H1 (cell line): ENCODE measurements around the gene MAN1C1. TPM values are rescaled to one million over a fixed set of nuclear protein-coding genes. Genes with fewer than 3 reads are reported as not detected.
A peak's percentile ranks its signal among the peaks of the same experiment; 100 is the strongest.

Experiments used
- CTCF ChIA-PET: fragments of 300-600 bp; sonication (Branson Sonifier 250); formaldehyde crosslinking; loops from one replicate; lab custom pipeline; 2021; ENCODE audit not compliant: partially characterized antibody; lab: Charles Lee
- POLR2A ChIA-PET: fragments of 300-600 bp; sonication (Branson Sonifier 250); formaldehyde crosslinking; loops from one replicate; lab custom pipeline; 2021; ENCODE audit warnings: inconsistent platforms; ENCODE audit not compliant: partially characterized antibody; lab: Charles Lee
- DNase-seq, 2 experiments: peaks; one replicate each; pipeline versions ENCODE4 v3.0.0 to v3.0.0-alpha.2; 2010 to 2022; ENCODE audit warnings: low spot score in 2 of 2, low read depth in 1 of 2, mixed read lengths in 1 of 2
- FAIRE-seq: peaks from 2 replicates; lab custom pipeline; 2011; peaks lifted over from hg19 to GRCh38; lab: Jason Lieb, UNC
- H2AFZ ChIP-seq: 2 replicates; pipeline ENCODE4 v1.8.1; 2012; ENCODE audit warnings: low read length, inconsistent platforms
- H2AK5ac ChIP-seq: 2 replicates; pipeline ENCODE4 v1.6.1; 2013; ENCODE audit warnings: low read depth, low read length
- H2BK120ac ChIP-seq: replicated peaks from 2 replicates; pipeline ENCODE3; 2013; ENCODE audit warnings: low read depth, low read length, inconsistent platforms
- H2BK12ac ChIP-seq: 2 replicates; pipeline ENCODE4 v1.6.1; 2013; ENCODE audit warnings: low read depth, low read length
- H2BK15ac ChIP-seq: 2 replicates; pipeline ENCODE4 v1.6.1; 2013; ENCODE audit warnings: low read length
- H2BK20ac ChIP-seq: 2 replicates; pipeline ENCODE4 v1.6.1; 2013; ENCODE audit warnings: low read length
- H2BK5ac ChIP-seq: 2 replicates; pipeline ENCODE4 v1.6.1; 2013; ENCODE audit warnings: low read depth, low read length
- H3K14ac ChIP-seq: 2 replicates; pipeline ENCODE4 v1.6.1; 2013; ENCODE audit warnings: inconsistent platforms; ENCODE audit not compliant: insufficient read length
- H3K18ac ChIP-seq: 2 replicates; pipeline ENCODE4 v1.6.1; 2013; ENCODE audit warnings: low read length; ENCODE audit errors: extremely low read depth
- H3K23ac ChIP-seq: 2 replicates; pipeline ENCODE4 v1.6.1; 2013; ENCODE audit warnings: inconsistent platforms; ENCODE audit not compliant: insufficient read length
- H3K23me2 ChIP-seq: 2 replicates; pipeline ENCODE4 v1.6.1; 2013; ENCODE audit warnings: low read depth, low read length
- H3K27ac ChIP-seq: 2 replicates; pipeline ENCODE4 v1.6.1; 2011; ENCODE audit warnings: low read depth, low read length, inconsistent platforms
- H3K27me3 ChIP-seq, 4 experiments: replicated peaks in 1 of 4; 1 replicate in 1 of 4; 2 replicates in 3 of 4; pipeline versions ENCODE4 v1.6.1 to v1.8.1; 2011 to 2013; ENCODE audit warnings: low read length in 3 of 4, mild to moderate bottlenecking in 3 of 4, inconsistent platforms in 2 of 4, mixed read lengths in 2 of 4, moderate library complexity in 1 of 4; ENCODE audit not compliant: control insufficient read depth in 3 of 4, insufficient read depth in 3 of 4; ENCODE audit errors: extremely low read depth in 1 of 4
- H3K36me3 ChIP-seq, 4 experiments: 2 replicates each; pipeline versions ENCODE4 v1.6.1 to v1.8.1; 2011 to 2013; ENCODE audit warnings: mild to moderate bottlenecking in 4 of 4, low read length in 3 of 4, moderate library complexity in 2 of 4, control low read depth in 1 of 4, inconsistent platforms in 1 of 4; ENCODE audit not compliant: insufficient read depth in 4 of 4, control insufficient read depth in 2 of 4
- H3K4ac ChIP-seq: replicated peaks from 2 replicates; pipeline ENCODE3; 2013; ENCODE audit warnings: low read length, low read depth, mixed read lengths, inconsistent platforms; ENCODE audit not compliant: insufficient read length
- H3K4me1 ChIP-seq, 4 experiments: replicated peaks in 1 of 4; 1 replicate in 1 of 4; 2 replicates in 3 of 4; pipeline versions ENCODE4 v1.6.1 to v1.8.1; 2011 to 2013; ENCODE audit warnings: low read length in 3 of 4, inconsistent platforms in 2 of 4, mixed read lengths in 1 of 4; ENCODE audit not compliant: insufficient read depth in 4 of 4, control insufficient read depth in 3 of 4
- H3K4me2 ChIP-seq, 2 experiments: 2 replicates each; pipeline versions ENCODE4 v1.6.1 to v1.8.1; 2011 to 2013; ENCODE audit warnings: low read depth in 2 of 2, low read length in 2 of 2, control low read depth in 1 of 2, inconsistent platforms in 1 of 2, mild to moderate bottlenecking in 1 of 2; ENCODE audit not compliant: insufficient read depth in 1 of 2
- H3K4me3 ChIP-seq, 4 experiments: fragments of 200-600, 300-600 bp in 1 of 4; sonication (generic), shearing (Covaris generic), sonication (Bioruptor Twin) in 1 of 4; 2 replicates each; pipeline versions ENCODE4 v1.5.1 to v1.8.1; 2011 to 2016; ENCODE audit warnings: low read length in 4 of 4, low read depth in 3 of 4, control low read depth in 2 of 4, inconsistent platforms in 2 of 4, mild to moderate bottlenecking in 2 of 4, mixed read lengths in 1 of 4, moderate library complexity in 1 of 4; ENCODE audit not compliant: insufficient read depth in 2 of 4; ENCODE audit errors: extremely low read depth in 1 of 4
- H3K56ac ChIP-seq: replicated peaks from 2 replicates; pipeline ENCODE3; 2013; ENCODE audit warnings: low read depth, mild to moderate bottlenecking, mixed read lengths, low read length, inconsistent platforms; ENCODE audit not compliant: insufficient read length
- H3K79me1 ChIP-seq: 2 replicates; pipeline ENCODE4 v1.6.1; 2013; ENCODE audit warnings: low read depth, low read length, control low read depth
- H3K79me2 ChIP-seq, 2 experiments: 2 replicates each; pipeline versions ENCODE4 v1.6.1 to v1.8.1; 2012 to 2013; ENCODE audit warnings: low read length in 2 of 2, mild to moderate bottlenecking in 2 of 2, inconsistent platforms in 1 of 2; ENCODE audit not compliant: insufficient read depth in 2 of 2, control insufficient read depth in 1 of 2
- H3K9ac ChIP-seq, 4 experiments: replicated peaks in 1 of 4; 1 replicate in 1 of 4; 2 replicates in 3 of 4; pipeline versions ENCODE4 v1.6.1 to v1.8.1; 2011 to 2013; ENCODE audit warnings: low read depth in 3 of 4, low read length in 3 of 4, control low read depth in 2 of 4, mild to moderate bottlenecking in 2 of 4, moderate library complexity in 2 of 4, inconsistent platforms in 1 of 4; ENCODE audit errors: extremely low read depth in 1 of 4
- H3K9me3 ChIP-seq, 2 experiments: 2 replicates each; pipeline versions ENCODE4 v1.6.1 to v1.8.1; 2012 to 2013; ENCODE audit warnings: mild to moderate bottlenecking in 2 of 2, moderate library complexity in 2 of 2, control low read depth in 1 of 2, inconsistent platforms in 1 of 2, low read depth in 1 of 2, low read length in 1 of 2, mixed read lengths in 1 of 2; ENCODE audit not compliant: insufficient read depth in 2 of 2
- H4K20me1 ChIP-seq, 2 experiments: replicated peaks in 1 of 2; 2 replicates each; pipeline versions ENCODE3 to v1.8.1; 2011 to 2013; ENCODE audit warnings: inconsistent platforms in 2 of 2, low read length in 2 of 2, mild to moderate bottlenecking in 1 of 2; ENCODE audit not compliant: insufficient read depth in 2 of 2, control insufficient read depth in 1 of 2
- H4K5ac ChIP-seq: 2 replicates; pipeline ENCODE4 v1.6.1; 2013; ENCODE audit warnings: low read length, low read depth, mixed read lengths, inconsistent platforms; ENCODE audit not compliant: insufficient read length
- H4K8ac ChIP-seq: 2 replicates; pipeline ENCODE4 v1.8.0; 2013; ENCODE audit warnings: mild to moderate bottlenecking, moderate library complexity, low read length, inconsistent platforms; ENCODE audit not compliant: insufficient read depth; ENCODE audit errors: extremely low read depth
- H4K91ac ChIP-seq: replicated peaks from 2 replicates; pipeline ENCODE3; 2013; ENCODE audit warnings: low read length, mixed read lengths, inconsistent platforms; ENCODE audit not compliant: insufficient read length
- CHD1 ChIP-seq: IDR thresholded peaks from 2 replicates; pipeline ENCODE4 v1.6.1; 2012; ENCODE audit warnings: low read depth, low read length, improper control_type of control experiment
- MAX ChIP-seq: IDR thresholded peaks from 2 replicates; pipeline ENCODE4 v1.6.1; 2012; ENCODE audit warnings: inconsistent platforms
- NANOG ChIP-seq: IDR thresholded peaks from 2 replicates; pipeline ENCODE4 v1.6.1; 2011; ENCODE audit warnings: low read length, low read depth, mild to moderate bottlenecking, inconsistent platforms; ENCODE audit not compliant: insufficient read depth, poor library complexity, severe bottlenecking
- POLR2AphosphoS5 ChIP-seq: IDR thresholded peaks from 2 replicates; pipeline ENCODE4 v1.6.1; 2011; ENCODE audit warnings: low read depth, low read length
- POU5F1 ChIP-seq: IDR thresholded peaks from 2 replicates; pipeline ENCODE4 v1.6.1; 2011; ENCODE audit warnings: low read depth, mild to moderate bottlenecking, low read length, moderate library complexity
- RNF2 ChIP-seq: fragments of 200-900, 300-1000 bp; sonication (generic); IDR thresholded peaks from 2 replicates; pipeline ENCODE4 v1.7.1; 2016; ENCODE audit warnings: borderline replicate concordance, low read depth, mild to moderate bottlenecking, antibody characterized with exemption, low read length; ENCODE audit not compliant: poor library complexity, severe bottlenecking; ENCODE audit errors: missing control alignments
- WGBS, 2 experiments: shearing (Covaris generic) in 1 of 2; methylation state at CpG; one replicate each; pipeline versions ENCODE4 v1.1.6 to v1.1.7; 2013 to 2015; ENCODE audit warnings: low lambda C conversion rate in 2 of 2, mixed read lengths in 2 of 2, inconsistent platforms in 1 of 2, low coverage in 1 of 2, missing lambda C conversion rate in 1 of 2; ENCODE audit not compliant: insufficient replicate concordance in 2 of 2, insufficient coverage in 1 of 2, insufficient read length in 1 of 2; ENCODE audit errors: extremely low coverage in 1 of 2, missing lambda C conversion rate in 1 of 2; 5-methylcytosine and 5-hydroxymethylcytosine counted together
- polyA plus RNA-seq, 7 experiments: library from polyadenylated mRNA; depleted of rRNA in 3 of 7; stranded (reverse) in 5 of 7; unstranded in 2 of 7; fragments of >200 nt in 5 of 7; fragments of 200-250 nt in 2 of 7; gene quantifications; 1 replicate in 5 of 7; 2 replicates in 1 of 7; 4 replicates in 1 of 7; pipeline versions ENCODE4 v1.2.1 to v1.2.3, GENCODE V29; 2011 to 2013; ENCODE audit warnings: missing spikeins in 2 of 7, mixed read lengths in 2 of 7
- total RNA-seq: library from RNA; stranded (reverse); fragmentation: NEBNext Ultra II Directional; extraction: Animal tissue kit (Norgen Biotek cat#: 25700); gene quantifications from 2 replicates; pipeline ENCODE4 v1.2.1, GENCODE V29; 2021

MAN1C1 gene
- total and polyA plus RNA-seq, 2 of the 8 experiments (the other 6 are each of a cell fraction or from before 2014, with no cell fraction given) = 7.8 to 15.2 TPM

- POLR2A ChIA-PET = interaction anchor here (0.9 to 1.9 kb wide), 4 partner anchors 24 to 191 kb away, joined by 3 to 5 read pairs (median 4); partner anchors contain the start of gene SELENON
- no peak overlapping the region for H2BK5ac ChIP-seq
- H3K79me1 ChIP-seq = peaks cover 2% of the 10 kb centered on the region; the same call in 1 of the 2 replicates
- DNase-seq = no peak
- H3K9ac ChIP-seq = no peak overlapping the region
- no peaks in the 10 kb centered on the region for H3K79me2 ChIP-seq
- peaks cover 11% of the 10 kb centered on the region; the same call in 1 of the 2 replicates for H3K23me2 ChIP-seq
- no peak overlapping the region for H3K23ac ChIP-seq
- TF ChIP-seq POLR2AphosphoS5 = no peak
- no peak for TF ChIP-seq POU5F1
- TF ChIP-seq MAX = no peak
- TF ChIP-seq RNF2 = no peak
- no peak for TF ChIP-seq NANOG
- no peak for TF ChIP-seq CHD1
- no peaks in the 10 kb centered on the region for H3K36me3 ChIP-seq
- H2BK120ac ChIP-seq = no peak overlapping the region
- CTCF ChIA-PET = interaction anchor here (0.7 to 7.1 kb wide), 38 partner anchors 9 to 193 kb away, joined by 3 to 53 read pairs (median 8); partner anchors contain the start of gene SELENON
- H4K20me1 ChIP-seq = peaks cover 0 to 2% of the 10 kb centered on the region in 2 experiments
- no peak overlapping the region for H4K8ac ChIP-seq
- H4K91ac ChIP-seq = no peak overlapping the region
- H3K4me1 ChIP-seq = peaks cover 0 to 25% (median 6%) of the 10 kb centered on the region in 4 experiments; a peak in 6 of 7 replicates
- peaks cover 9 to 29% (median 17%) of the 10 kb centered on the region in 4 experiments for H3K27me3 ChIP-seq
- 26% methylated on average over 4 of the region's 4 CpGs; no CpG with 5 or more reads in 1 of the 2 experiments for WGBS, 2 experiments
- H2BK20ac ChIP-seq = no peak overlapping the region
- no peak overlapping the region for H3K27ac ChIP-seq
- peak overlapping the region; percentile 44 to 83 (median 64); a peak in 6 of 8 replicates for H3K4me3 ChIP-seq
- FAIRE-seq = no peak
- peak overlapping the region; percentile 75 to 76 for H3K4me2 ChIP-seq
- no peak overlapping the region for H2AFZ ChIP-seq
- H2AK5ac ChIP-seq = 0 out of 2 replicates have a peak overlapping the region, but pooled peaks have one; percentile 25
- H3K9me3 ChIP-seq = no peaks in the 10 kb centered on the region
- H3K56ac ChIP-seq = no peak overlapping the region
- H4K5ac ChIP-seq = no peak overlapping the region
- H3K14ac ChIP-seq = no peak overlapping the region
- no peak overlapping the region; the same call in 1 of the 2 replicates for H3K18ac ChIP-seq
- H3K4ac ChIP-seq = no peak overlapping the region
- 0 out of 2 replicates have a peak overlapping the region, but pooled peaks have one; percentile 63 for H2BK15ac ChIP-seq
- H2BK12ac ChIP-seq = no peak overlapping the region
Measured at GRCh38 chr1:25618433-25618808, 1.8 kb downstream of the MAN1C1 start.
